GM18873 (cell line): ENCODE data around the gene KCNQ1OT1.
"Not testable (repeated sequence)": the region's sequence is repeated elsewhere in the genome, so short reads cannot be mapped to it uniquely, and the experiment has no call there.

Experiments
- ATAC-seq: cut with Tn5 transposase; IDR thresholded peaks from one replicate; pipeline ENCODE4 v1.9.1; 2021; ENCODE audit warnings: mild to moderate bottlenecking, moderate library complexity, moderate number of reproducible peaks; ENCODE audit not compliant: unreplicated experiment, low FRiP score

The KCNQ1OT1 gene

GRCh38 chr11:2655834-2656622 is 43.8 kb downstream of the KCNQ1OT1 start:
- ATAC-seq: no peak

DNA sequence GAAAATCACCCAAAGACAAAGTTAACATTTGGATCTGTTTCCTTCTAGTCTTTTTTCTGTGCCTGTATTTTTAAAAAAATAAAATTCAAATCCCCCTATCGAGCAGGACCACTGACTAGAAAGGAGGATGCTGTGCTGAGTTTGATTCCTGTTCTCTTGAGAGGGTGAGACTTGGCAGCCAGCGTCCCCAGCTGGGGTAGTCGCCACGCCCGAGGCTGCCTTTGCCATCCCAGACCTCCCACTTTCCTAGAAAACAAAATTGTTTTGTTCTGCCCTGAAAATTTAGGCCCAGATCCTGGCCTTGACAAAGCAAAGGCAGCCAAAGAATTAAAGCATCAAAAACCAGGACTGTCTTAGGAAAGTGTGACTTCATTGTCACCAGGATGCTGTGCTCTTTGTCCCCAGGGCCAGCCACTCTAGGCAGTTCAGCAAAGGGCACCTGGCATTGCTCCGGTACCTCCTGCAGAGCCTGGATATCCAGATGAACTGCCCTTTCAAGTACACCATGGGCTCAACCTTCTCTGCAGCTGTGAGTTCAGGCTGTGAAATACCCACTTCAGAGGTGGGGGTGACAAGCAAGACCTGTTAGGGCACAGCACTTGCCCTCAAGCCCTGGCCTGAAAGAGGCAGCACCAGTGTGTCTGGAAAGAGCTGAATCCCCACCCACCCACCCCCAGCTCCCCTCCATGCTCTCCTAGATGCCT is 44.6 kb downstream of the KCNQ1OT1 start:
- ATAC-seq: no peak

- ATAC-seq: no peak
These were observed 45.7 kb downstream of the KCNQ1OT1 start for GRCh38 chr11:2653930-2654739.

- ATAC-seq: no peak
These were observed 46.6 kb downstream of the KCNQ1OT1 start for GRCh38 chr11:2653198-2653551.

DNA sequence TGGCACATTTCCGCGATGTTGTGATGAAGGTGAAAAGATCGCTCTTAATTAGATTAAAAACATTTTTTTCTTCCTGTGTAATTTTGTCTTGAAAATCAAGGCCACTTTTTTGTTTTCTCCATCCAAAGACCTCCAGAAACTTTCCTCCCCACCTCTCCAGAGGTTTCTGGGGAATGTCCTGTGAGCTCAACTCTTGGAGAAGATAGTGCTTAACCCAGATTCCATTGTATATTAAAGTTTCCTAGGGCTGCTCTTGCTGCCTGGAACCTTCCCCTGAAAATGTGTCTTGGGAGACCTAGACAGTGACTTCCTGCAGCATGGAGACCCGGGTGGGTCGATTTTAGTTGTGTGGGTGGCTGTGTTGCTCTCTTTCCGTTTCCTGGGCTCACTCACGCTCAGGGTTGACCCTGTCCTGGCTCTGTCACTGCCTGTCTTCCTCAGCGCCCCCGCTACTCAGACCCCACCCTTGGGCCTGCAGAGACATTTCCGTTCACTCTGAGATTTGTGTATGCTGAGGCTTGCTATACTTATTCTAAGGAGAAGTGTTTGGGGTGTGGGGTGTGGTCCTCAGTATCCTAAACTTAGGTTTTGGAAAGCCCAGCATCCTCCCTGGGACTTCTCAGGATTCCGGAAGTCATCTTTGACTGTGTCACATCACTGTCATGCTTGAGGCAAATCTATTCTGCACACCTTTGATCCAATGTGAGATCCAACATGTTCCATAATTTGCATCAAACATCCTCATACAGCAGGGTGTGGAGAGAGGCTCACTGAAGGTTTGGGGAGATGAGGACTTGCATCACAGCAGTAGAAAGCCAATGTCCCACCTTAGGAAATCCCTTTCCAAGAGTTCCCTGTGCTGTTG is 47.2 kb downstream of the KCNQ1OT1 start:
- no peak for ATAC-seq

- ATAC-seq: no peak
These were observed 47.9 kb downstream of the KCNQ1OT1 start for GRCh38 chr11:2651826-2652271.

GRCh38 chr11:2651054-2651617 is 48.7 kb downstream of the KCNQ1OT1 start:
- no peak for ATAC-seq

DNA sequence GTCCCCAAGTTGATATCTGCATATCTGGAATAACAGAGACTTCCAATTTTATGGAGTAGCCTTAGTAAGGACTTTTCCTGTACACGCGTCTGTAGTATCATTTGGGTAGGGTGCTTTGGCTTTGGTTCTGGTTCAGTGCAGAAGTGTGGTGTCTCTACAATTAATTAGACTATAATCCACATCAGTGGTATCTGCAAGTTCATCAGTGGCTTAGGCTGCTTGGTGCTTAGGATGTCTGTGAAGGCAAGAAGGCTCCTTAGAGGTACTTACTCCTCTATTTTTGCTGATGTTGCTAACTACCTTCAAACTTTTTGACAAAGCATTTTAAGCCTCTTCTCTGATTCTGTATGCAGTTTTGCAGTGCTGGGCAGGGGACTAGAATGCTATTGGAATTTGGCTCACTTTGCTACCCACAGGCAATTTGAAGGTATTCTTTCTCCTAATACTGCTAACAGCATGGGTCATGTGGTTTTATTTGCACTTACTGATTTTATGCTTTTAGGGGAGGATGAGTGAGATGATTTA is 49.4 kb downstream of the KCNQ1OT1 start:
- ATAC-seq: no peak

DNA sequence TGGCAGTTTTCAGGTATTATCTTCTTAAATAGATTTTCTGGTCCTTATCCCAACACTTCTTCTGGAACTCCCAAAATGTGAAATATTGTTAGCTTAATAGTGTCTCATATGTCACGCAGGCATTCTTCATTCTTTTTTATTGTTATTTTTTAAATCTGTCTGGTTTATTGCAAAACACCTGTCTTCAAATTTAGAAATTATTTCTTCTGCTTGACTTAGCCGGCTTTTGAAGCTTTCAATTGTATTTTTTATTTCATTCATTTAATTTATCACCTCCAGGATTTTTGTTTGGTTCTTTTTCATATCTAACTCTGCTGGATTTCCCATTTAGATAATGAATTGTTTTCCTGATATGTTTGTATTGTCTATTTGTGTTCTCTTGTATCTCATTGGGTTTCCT is 49.9 kb downstream of the KCNQ1OT1 start:
- ATAC-seq: no peak

GRCh38 chr11:2649400-2649799 is 50.4 kb downstream of the KCNQ1OT1 start:
- no peak for ATAC-seq

- no peak for ATAC-seq
These were observed 51.8 kb downstream of the KCNQ1OT1 start for GRCh38 chr11:2647953-2648352.

GRCh38 chr11:2647167-2647566 is 52.6 kb downstream of the KCNQ1OT1 start:
- ATAC-seq: no peak

DNA sequence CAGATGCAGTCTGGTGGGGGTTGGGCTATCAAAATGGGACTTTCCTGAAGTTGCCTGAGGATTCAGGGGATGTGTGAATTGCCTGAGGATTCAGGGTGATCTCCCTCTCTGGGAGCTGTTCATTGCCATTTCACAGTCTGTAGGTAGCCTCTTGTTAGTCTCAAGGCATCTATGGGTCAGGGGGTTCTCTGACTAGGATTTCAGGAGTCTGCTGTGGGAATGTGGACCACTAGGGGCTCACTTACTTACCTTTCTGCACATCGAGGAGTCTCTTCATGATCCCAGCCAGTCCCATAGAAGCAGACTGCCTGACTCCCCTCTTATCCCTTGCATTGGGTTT is 54.0 kb downstream of the KCNQ1OT1 start:
- ATAC-seq: no peak

DNA sequence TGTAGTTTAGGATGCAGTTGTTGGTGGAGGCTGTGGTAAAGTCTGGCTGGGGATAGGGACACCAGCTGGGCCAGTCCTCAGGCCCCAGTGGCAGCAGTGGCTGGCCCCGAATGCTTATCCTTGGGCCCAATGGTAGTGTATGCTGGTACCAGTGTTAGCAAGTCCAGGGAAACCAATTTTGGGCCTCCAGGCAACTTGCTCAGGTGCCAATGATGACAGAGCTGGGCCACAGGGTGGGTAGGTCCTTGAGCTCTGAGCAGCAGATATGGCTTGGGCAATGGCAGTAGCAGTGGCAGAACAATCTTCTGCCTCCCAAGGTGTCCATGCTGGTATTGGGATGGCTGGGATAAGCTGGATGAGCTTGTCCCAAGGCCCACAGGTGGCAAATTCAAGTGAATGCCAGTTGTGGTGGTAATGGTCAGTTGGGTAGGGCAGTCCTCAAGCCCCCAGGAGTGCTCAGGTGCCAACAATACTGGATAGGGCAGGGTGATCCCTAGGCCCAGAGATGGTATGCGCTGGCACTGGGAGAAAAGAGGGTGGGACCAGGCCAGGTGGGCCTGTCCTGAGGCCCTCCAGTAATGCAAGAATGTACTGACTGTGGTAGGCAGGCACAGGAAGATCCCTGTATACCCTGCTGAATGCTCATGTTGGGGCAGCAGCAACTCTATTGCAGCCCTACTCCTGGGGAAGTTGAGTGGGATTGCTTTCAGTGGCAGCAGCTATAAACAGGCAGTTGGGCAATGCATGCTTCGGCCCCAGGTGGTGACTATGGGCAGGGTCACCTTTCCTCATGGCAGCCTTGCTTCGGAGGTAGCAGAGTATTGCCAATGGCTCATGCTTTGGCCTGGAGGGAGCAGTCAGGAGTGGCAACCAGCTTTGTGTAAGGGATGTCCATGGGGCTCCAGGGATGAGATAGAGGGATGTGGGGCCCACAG is 54.7 kb downstream of the KCNQ1OT1 start:
- no peak for ATAC-seq

GRCh38 chr11:2643746-2644145 is 56.0 kb downstream of the KCNQ1OT1 start:
- no peak for ATAC-seq

DNA sequence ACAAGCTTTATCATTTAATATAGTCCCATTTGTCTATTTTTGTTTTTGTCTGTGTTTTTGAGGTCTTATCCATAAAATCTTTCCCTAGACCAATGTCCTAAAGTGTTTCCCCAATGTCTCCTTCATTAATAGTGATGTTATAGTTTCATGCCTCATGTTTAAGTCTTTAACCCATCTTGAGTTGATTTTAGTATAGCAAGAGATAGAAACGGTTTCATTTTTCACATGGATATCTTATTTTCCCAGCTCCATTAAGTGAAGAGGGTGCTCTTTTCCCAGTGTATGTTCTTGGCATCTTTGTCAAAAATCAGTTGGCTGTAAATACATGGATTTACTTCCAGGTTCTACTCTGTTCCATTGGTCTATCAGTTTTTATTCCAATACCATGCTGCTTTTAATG is 58.2 kb downstream of the KCNQ1OT1 start:
- ATAC-seq: no peak

DNA sequence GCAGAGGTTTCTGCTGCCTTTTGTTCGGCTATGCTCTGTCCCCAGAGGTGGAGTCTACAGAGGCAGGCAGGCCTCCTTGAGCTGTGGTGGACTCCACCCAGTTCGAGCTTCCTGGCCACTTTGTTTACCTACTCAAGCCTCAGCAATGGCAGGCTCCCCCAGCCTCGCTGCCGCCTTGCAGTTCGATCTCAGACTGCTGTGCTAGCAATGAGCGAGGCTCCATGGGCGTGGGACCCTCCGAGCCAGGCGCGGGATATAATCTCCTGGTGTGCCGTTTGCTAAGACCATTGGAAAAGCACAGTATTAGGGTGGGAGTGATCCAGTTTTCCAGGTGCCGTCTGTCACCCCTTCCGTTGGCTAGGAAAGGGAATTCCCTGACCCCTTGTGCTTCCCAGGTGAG is 60.0 kb downstream of the KCNQ1OT1 start:
- not testable (repeated sequence) for ATAC-seq

- ATAC-seq: no peak
These were observed 68.6 kb downstream of the KCNQ1OT1 start for GRCh38 chr11:2631161-2631560.

DNA sequence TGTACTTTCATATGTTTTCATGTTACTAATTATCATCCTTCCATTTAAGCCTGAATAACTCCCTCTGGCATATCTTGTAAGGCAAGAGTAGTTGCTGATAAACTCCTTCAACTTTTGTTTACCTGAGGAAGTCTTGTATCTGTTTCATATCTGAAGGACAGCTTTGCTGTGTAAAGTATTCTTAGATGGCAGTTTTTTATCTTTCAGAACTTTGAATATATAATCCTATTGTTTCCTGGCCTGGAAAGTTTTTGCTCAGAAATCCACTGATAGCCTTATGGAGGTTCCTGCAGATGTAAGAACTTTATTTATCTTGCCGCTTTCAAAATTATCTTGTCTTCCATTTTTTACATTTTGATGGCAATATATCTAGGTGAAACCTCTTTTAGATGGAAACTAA is 69.1 kb downstream of the KCNQ1OT1 start:
- no peak for ATAC-seq
